ENCODE measurements around the gene SAMD1. TPM values are rescaled to one million over a fixed set of nuclear protein-coding genes. Genes with fewer than 3 reads are reported as not detected.

SAMD1 gene
- total RNA-seq, 1 donor from 2014 or later, result 64.7 TPM

DNA sequence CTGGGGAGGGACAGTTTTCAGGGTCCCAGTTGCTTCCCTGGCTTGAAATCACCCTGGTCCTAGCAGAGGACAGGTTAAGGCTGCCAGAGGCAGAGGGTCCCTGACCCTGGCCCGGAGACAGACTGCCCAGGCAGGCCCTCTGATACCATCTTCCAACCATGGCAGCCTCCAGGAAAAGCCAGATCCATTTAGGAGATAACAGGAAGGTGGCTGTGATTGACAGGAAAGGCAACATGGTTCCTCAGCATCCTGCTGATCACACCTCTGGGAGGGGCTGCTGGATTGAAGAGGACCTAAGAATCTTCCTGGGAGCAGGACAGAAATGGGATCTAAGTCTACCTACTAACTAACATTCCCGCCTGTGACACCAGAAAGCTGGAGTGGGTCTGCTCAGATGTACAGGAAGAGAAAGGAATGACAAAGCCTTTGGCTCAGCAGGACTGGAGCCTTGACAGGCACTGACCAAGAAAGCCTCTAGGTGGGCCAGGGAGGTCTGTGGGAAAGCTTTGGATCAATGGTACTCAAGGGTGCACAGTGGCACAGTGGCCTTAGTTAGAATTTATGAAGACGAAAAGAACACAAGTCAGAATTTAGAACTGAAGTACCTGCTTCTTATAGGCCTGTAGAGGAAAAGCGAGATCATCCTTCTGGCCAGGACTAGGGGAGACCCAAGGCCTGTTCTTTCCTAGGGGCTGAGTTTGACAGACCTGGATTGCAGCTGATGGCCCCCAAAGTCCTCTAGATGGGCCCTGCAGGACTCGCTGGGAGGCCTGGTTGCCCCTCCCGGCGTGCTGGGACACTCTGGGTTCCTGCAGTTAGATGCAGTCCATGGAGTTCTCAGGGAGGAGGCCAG lies 29.3 kb upstream of the SAMD1 start:
- Mint-ChIP-seq H3K9me3 (ENCODE audit: low read depth) (no peaks in the 10 kb centered on the region), H3K4me3 (ENCODE audit: low read depth) (no peak overlapping the region), H3K27me3 (no peaks in the 10 kb centered on the region), H3K4me1 (ENCODE audit: low read depth) (peaks cover 26% of the 10 kb centered on the region), H3K27ac (peak overlapping the region; percentile 78), H3K36me3 (ENCODE audit: insufficient read depth) (peaks cover 2% of the 10 kb centered on the region)
- TF ChIP-seq, protein P1, sequence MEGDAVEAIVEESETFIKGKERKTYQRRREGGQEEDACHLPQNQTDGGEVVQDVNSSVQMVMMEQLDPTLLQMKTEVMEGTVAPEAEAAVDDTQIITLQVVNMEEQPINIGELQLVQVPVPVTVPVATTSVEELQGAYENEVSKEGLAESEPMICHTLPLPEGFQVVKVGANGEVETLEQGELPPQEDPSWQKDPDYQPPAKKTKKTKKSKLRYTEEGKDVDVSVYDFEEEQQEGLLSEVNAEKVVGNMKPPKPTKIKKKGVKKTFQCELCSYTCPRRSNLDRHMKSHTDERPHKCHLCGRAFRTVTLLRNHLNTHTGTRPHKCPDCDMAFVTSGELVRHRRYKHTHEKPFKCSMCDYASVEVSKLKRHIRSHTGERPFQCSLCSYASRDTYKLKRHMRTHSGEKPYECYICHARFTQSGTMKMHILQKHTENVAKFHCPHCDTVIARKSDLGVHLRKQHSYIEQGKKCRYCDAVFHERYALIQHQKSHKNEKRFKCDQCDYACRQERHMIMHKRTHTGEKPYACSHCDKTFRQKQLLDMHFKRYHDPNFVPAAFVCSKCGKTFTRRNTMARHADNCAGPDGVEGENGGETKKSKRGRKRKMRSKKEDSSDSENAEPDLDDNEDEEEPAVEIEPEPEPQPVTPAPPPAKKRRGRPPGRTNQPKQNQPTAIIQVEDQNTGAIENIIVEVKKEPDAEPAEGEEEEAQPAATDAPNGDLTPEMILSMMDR (IDR thresholded peaks at IDR 0.05; ENCODE audit: unreplicated experiment), result no peak
- DNase-seq (ENCODE audit: low spot score, unreplicated experiment), result no peak

DNA sequence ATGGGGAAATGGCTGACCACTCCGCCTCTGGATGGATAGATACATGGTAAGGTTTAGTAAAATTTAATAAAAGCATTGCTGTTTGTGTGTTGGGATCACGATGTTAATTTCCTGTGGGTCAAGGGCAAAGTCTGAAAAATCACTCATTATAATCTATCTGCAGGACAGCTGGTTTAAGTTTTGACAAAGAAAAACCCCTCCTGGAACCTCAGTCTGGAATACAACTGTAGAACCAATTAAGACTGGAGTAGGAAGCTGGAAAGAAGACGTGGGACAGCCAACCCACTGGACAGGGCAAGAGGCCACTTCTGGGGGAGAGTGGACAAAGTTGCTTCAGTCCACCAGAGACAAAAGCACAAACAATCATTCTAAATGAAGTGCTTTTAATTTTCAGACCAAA lies 28.6 kb upstream of the SAMD1 start:
- Mint-ChIP-seq H3K27me3 (no peaks in the 10 kb centered on the region), H3K4me3 (ENCODE audit: low read depth) (peak overlapping the region; percentile 79), H3K36me3 (ENCODE audit: insufficient read depth) (peaks cover 2% of the 10 kb centered on the region), H3K9me3 (ENCODE audit: low read depth) (no peaks in the 10 kb centered on the region), H3K27ac (peak overlapping the region; percentile 97), H3K4me1 (ENCODE audit: low read depth) (peaks cover 26% of the 10 kb centered on the region)
- TF ChIP-seq, protein P1 (IDR thresholded peaks at IDR 0.05; ENCODE audit: unreplicated experiment), result no peak
- no peak for DNase-seq (ENCODE audit: low spot score, unreplicated experiment)

DNA sequence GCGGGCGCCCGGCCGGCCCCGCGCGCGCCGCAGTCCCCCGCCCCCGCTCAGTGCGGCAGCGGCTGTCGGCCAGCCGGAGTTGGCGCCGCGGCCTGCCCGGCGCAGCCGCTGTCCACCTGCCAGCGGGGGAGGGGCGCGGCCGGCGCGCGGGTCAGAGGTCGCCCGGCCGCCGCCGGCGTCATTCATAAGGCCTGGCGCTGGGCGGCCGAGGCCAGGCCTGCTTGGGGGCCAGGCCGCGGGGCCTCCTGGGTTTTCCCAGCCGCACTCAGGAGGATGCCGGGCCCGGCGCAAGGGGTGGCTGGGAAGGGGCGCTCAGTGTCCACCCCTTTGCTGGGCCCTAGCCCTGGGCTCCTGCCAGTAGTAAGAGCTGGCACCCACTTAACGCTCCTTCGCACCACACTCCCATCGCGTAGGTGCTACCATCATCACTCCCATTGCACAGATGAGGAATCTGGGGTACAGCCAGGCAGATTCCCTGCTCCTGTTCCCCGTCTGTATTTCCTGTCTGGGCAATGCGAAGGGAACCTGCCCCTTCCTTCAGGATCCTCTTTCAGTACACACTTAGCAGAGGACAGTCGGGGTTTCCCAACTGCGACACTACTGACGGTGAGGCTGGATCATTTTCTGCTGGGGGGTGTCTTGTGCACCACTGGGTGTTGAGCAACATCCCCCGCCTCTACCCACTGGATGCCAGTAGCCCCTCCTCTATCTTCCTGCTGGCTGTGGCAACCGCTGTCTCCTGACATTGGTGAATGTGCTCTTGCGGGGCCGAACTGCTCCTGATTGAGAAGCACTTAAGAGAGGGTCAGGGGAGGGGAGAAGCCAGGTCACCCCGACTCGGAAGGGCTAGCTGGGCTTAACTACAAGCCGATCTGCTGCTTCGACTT lies 27.9 kb upstream of the SAMD1 start:
- TF ChIP-seq, protein P1 (IDR thresholded peaks at IDR 0.05; ENCODE audit: unreplicated experiment), result no peak
- Mint-ChIP-seq H3K27me3 (no peaks in the 10 kb centered on the region), H3K4me3 (ENCODE audit: low read depth) (peak overlapping the region; percentile 79), H3K9me3 (ENCODE audit: low read depth) (no peaks in the 10 kb centered on the region), H3K27ac (peak overlapping the region; percentile 97), H3K4me1 (ENCODE audit: low read depth) (peaks cover 26% of the 10 kb centered on the region), H3K36me3 (ENCODE audit: insufficient read depth) (peaks cover 2% of the 10 kb centered on the region)
- DNase-seq (ENCODE audit: low spot score, unreplicated experiment), result no peak

DNA sequence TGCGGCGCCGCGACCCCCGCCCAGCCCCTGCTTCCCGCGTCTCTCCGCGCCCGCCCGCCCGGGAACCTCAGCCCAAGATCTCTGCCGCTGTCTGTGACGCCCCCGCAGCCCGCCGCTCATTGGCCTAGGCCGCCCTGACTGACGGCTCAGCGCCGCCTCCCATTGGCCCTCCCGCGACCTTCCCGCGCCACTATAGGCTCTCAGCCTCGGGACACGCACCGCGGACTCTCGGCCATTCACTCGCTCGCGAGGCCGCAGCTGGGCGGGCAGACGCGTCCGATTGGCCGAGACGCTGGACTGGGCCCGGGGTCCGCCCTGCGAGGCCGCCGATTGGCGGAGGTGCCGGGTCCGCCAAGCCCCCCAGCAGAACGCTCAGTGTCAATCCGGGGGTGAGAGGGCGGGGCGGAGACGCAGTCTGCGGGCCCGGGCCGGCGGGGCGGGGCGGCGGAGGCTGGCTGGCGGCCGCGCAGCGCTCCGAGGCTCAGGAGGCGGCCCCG lies 27.2 kb upstream of the SAMD1 start, which contains the start of gene PRKACA:
PRKACA (minus strand) TSS at position 95 of the 497 bp plus-strand sequence. CDS start 215 bp downstream, outside the sequence.
- peaks cover 26% of the 10 kb centered on the region for H3K4me1 Mint-ChIP-seq (ENCODE audit: low read depth)
- DNase-seq (ENCODE audit: low spot score, unreplicated experiment), result peak; percentile 98
- H3K36me3 Mint-ChIP-seq (ENCODE audit: insufficient read depth), result no peaks in the 10 kb centered on the region
- no peaks in the 10 kb centered on the region for H3K27me3 Mint-ChIP-seq
- H3K27ac Mint-ChIP-seq, result peak within 1 kb of the TSS; percentile 97
- peak within 1 kb of the TSS; percentile 83 for H3K4me3 Mint-ChIP-seq (ENCODE audit: low read depth)
- H3K9me3 Mint-ChIP-seq (ENCODE audit: low read depth), result no peaks in the 10 kb centered on the region
- TF ChIP-seq, protein P1 (IDR thresholded peaks at IDR 0.05; ENCODE audit: unreplicated experiment), result no peak
